ENCODE results near the gene PARD3B.

The PARD3B gene

GRCh38 chr2:204958371-204958770 is 413.1 kb downstream of the PARD3B start:
- DNase-seq (ENCODE audit: low spot score) = no peak

- no peak for DNase-seq (ENCODE audit: low spot score)
Observed at GRCh38 chr2:204964414-204964813, 419.1 kb downstream of the PARD3B start.

DNA sequence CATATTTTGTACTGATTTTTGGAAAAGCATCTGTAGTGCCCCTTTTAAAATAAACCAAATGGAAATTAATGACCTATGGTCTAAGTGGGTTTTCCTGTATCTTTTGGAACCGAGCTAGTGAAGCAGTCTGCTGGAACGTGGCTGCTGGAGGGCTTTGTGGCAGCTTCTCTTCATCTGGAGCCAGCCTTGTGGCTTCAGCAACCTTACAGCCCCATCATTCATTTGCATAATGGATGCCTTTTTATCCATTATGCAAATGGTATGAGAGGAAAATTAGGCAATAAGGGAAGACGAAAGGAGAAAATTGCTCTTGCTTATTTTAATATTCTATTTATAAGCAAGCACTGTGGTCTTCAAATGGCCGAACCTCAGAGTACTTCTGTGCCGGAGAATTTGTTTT is 421.0 kb downstream of the PARD3B start:
- no peak for DNase-seq (ENCODE audit: low spot score)

- no peak for DNase-seq (ENCODE audit: low spot score)
Observed at GRCh38 chr2:204967199-204967960, 422.1 kb downstream of the PARD3B start.

GRCh38 chr2:204971206-204971907 is 426.1 kb downstream of the PARD3B start:
- DNase-seq (ENCODE audit: low spot score) = no peak

GRCh38 chr2:204972161-204972560 is 426.9 kb downstream of the PARD3B start:
- DNase-seq (ENCODE audit: low spot score) = no peak

DNA sequence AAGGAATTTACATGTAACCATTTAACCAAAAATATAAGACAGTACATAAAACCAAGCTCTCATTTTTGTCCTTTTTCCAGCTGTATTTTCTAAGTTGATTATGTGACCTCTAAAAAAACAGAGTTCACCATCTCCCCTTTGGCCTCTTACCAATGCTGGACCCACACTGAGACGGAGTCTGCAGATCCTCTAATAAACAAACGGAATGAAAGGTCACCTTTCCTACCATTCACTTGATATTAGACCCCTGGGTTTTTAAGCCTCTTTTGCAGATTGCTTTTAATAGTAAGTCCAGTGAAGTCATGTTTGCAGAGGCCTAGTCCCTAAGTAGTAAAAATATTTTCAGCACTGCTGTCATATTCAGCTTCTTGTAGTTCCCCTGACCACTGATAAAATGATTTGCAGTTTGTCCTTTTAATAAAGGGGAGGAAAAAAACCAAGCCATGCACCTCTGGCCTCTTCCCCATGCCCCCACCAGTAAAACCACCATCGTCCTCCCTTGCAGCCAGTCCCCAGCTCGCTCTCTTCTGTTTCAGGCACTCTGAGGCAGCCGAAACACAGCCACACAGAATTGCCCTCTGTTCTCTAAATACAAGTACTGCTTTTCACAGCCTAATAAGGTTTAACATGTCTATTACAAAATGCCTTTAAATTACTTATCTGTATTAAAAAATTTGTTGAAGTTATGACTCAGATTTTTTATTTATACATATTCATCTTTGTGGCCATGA is 427.5 kb downstream of the PARD3B start:
- DNase-seq (ENCODE audit: low spot score) = no peak

DNA sequence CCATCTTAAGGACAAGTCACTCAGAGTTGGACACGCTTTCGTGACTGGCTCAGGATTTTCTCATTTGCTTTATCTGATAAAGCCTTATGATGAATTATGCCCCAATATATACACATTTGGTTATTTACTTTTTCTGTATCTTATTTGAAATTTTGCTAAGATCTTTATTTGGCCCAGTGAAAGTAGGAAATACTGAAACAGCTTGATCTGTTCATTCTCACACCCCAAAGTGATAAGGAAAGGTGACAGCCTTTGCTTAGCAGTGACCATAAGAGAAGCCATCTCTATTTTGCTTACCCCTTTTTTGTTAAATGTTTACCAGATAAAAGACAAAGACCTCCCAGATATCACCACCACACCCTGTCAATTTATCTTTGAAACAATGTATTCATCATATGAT is 428.3 kb downstream of the PARD3B start:
- DNase-seq (ENCODE audit: low spot score) = no peak

DNA sequence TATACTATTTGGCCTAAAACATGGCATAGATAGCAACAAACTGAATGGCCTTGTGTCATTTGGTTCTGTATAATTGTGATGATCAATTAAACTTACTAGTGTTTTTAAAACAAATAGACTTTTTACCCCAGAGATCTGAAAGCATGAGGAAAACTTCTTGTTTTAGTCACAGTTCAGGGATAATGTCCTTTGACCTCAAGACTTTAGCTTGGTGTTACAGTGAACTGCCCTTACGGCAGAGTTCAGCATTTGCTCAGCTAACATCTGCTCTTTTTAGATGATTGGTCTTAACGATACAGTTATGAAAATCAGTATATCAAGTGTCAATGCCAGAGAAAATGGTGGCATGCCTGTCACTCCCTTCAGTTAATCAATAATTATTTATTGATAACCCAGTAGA is 429.2 kb downstream of the PARD3B start:
- DNase-seq (ENCODE audit: low spot score) = no peak

- peak; percentile 54 for DNase-seq (ENCODE audit: low spot score)
Observed at GRCh38 chr2:204977914-204978313, 432.6 kb downstream of the PARD3B start.

DNA sequence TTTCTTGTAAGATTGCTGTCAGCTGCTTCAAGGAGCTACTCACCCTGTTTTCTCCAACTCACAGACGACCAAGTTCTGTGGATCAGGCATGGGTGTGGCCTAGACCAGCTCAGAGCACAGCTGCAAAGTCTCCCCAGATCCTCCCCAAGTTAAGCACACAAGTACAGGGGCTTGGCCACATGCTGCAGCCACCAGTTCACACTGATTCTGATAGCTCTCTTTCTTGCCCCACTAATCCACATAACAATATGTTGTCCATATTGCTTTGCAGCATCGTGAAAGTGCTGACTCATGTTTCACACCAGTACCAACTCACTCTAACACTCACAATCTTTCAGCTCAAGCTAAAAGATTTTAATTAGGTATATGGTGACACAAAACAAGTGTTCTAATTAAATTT is 437.0 kb downstream of the PARD3B start:
- DNase-seq (ENCODE audit: low spot score) = peak; percentile 44

DNA sequence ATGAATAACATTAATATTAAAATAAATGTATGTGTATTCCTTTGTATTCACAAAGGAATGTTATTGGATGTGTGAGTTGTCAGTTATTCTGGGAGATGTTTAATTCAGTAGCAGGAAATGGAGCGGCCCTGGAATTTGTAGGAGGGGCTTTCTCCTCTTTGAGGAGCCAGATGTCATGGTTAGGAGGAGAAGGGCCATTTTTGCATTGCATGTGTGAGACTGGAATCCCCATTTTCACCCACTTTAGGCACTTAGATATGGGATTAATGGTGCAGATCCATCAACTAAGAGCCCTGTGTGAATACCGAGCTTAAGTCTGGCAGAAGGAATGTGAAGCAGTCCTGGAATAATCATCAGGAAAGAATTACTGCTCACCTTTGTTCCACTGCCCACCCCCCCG is 439.2 kb downstream of the PARD3B start:
- no peak for DNase-seq (ENCODE audit: low spot score)

- no peak for DNase-seq (ENCODE audit: low spot score)
Observed at GRCh38 chr2:204986641-204987040, 441.4 kb downstream of the PARD3B start.

GRCh38 chr2:204988836-204989235 is 443.6 kb downstream of the PARD3B start:
- DNase-seq (ENCODE audit: low spot score) = no peak

- no peak for DNase-seq (ENCODE audit: low spot score)
Observed at GRCh38 chr2:204989877-204990276, 444.6 kb downstream of the PARD3B start.

DNA sequence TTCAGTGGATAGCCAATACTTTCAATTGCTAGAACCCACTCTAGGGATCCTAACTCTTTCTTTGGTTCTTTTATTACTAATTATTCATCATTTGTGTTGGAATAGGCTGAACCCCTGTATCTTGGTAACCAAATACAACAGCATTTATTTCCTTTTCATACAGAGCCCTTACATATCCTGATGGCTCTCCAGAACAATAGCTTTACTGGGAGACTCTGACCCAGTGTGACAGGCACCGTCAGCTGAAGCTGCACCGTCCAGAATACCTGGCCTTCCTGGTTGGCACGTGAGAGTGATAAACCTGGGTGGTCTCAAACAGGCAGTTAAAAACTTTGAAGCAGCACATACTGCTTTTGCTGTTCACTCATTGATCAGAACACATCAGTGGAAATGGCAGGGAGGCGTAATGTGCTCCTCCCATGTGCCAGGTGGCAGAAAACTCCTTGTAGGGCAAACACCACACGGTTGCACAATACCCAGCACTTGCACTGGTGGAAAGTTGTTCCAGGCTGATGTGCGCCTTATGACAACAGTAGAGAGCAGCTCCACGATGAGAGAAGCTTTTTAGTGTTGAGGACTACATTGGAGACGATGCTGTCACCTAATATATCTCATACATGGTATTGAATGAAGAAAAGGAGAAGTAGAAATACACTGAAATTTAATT is 456.2 kb downstream of the PARD3B start:
- no peak for DNase-seq (ENCODE audit: low spot score)

- no peak for DNase-seq (ENCODE audit: low spot score)
Observed at GRCh38 chr2:205002390-205002789, 457.1 kb downstream of the PARD3B start.

- no peak for DNase-seq (ENCODE audit: low spot score)
Observed at GRCh38 chr2:205003288-205003687, 458.0 kb downstream of the PARD3B start.

DNA sequence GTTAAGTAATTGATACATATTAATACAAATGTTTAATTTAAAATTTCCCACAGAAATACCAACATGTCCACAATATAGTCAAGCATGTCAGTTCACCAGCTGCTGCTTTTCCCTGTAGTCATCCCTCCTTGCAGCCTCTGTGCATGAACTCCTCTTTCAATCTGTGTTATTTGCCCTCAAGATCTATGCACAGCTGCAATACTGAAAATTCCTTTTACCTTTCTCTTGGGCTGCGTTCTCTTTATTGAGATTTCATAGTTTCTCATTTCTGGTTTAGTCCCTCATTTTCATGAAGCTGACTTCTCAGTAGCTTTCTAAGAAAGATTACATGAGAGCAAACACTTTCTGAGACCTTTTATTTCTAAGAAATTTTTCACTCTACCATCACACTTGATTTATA is 464.9 kb downstream of the PARD3B start:
- no peak for DNase-seq (ENCODE audit: low spot score)

GRCh38 chr2:205011031-205011430 is 465.8 kb downstream of the PARD3B start:
- DNase-seq (ENCODE audit: low spot score) = no peak

- no peak for DNase-seq (ENCODE audit: low spot score)
Observed at GRCh38 chr2:205012961-205013360, 467.7 kb downstream of the PARD3B start.

GRCh38 chr2:205013586-205013985 is 468.3 kb downstream of the PARD3B start:
- no peak for DNase-seq (ENCODE audit: low spot score)
